Loucy (cell line): ENCODE results near the gene LHFPL3.
"Not testable (repeated sequence)": the region's sequence is repeated elsewhere in the genome, so short reads cannot be mapped to it uniquely, and the experiment has no call there.

Experiments
- H2AFZ ChIP-seq: fragments of 200-600 bp; sonication (generic); 2 replicates; pipeline ENCODE4 v1.6.0; 2016; ENCODE audit warnings: antibody characterized with exemption, mild to moderate bottlenecking, low read length, moderate library complexity
- H3F3A ChIP-seq: fragments of 200-600 bp; 2 replicates; pipeline ENCODE4 v1.6.0; 2016; ENCODE audit warnings: antibody characterized with exemption, low read depth, mild to moderate bottlenecking
- H3K27me3 ChIP-seq: fragments of 200-600 bp; sonication (generic); 2 replicates; pipeline ENCODE4 v1.6.1; 2014; ENCODE audit warnings: low read length, mild to moderate bottlenecking; ENCODE audit not compliant: insufficient read depth, poor library complexity, severe bottlenecking
- H3K36me3 ChIP-seq: fragments of 200-600 bp; sonication (generic); 2 replicates; pipeline ENCODE4 v1.6.1; 2016; ENCODE audit warnings: low read length; ENCODE audit not compliant: insufficient read depth
- H3K4me1 ChIP-seq: fragments of 200-600 bp; sonication (generic); 2 replicates; pipeline ENCODE4 v1.5.1; 2014; ENCODE audit warnings: low read length, mild to moderate bottlenecking; ENCODE audit not compliant: insufficient read depth, poor library complexity, severe bottlenecking
- H3K4me2 ChIP-seq: fragments of 200-600 bp; sonication (generic); 2 replicates; pipeline ENCODE4 v1.6.0; 2014; ENCODE audit warnings: antibody characterized with exemption, low read length, low read depth, mild to moderate bottlenecking; ENCODE audit not compliant: poor library complexity, severe bottlenecking
- H3K4me3 ChIP-seq: fragments of 200-600 bp; sonication (generic); 2 replicates; pipeline ENCODE4 v1.5.1; 2014; ENCODE audit warnings: low read length, mild to moderate bottlenecking, mixed read lengths; ENCODE audit not compliant: poor library complexity, severe bottlenecking
- H3K79me2 ChIP-seq: fragments of 200-600 bp; sonication (generic); 2 replicates; pipeline ENCODE4 v1.6.1; 2014; ENCODE audit warnings: low read length; ENCODE audit not compliant: insufficient read depth
- H3K9ac ChIP-seq: fragments of 200-600 bp; sonication (generic); 2 replicates; pipeline ENCODE4 v1.6.0; 2014; ENCODE audit warnings: mild to moderate bottlenecking, low read depth, low read length, moderate library complexity; ENCODE audit not compliant: poor library complexity, severe bottlenecking
- H3K9me2 ChIP-seq: fragments of 200-600 bp; sonication (generic); replicated peaks from 2 replicates; pipeline ENCODE4 v1.6.1; 2016; ENCODE audit warnings: low read depth, low read length, mixed read lengths
- H3K9me3 ChIP-seq: fragments of 200-600 bp; sonication (generic); 2 replicates; pipeline ENCODE4 v1.6.1; 2014; ENCODE audit warnings: mild to moderate bottlenecking, antibody characterized with exemption, low read length, low read depth; ENCODE audit not compliant: insufficient read depth
- H4K20me1 ChIP-seq: fragments of 200-600 bp; sonication (generic); 2 replicates; pipeline ENCODE4 v1.6.0; 2014; ENCODE audit warnings: antibody characterized with exemption, low read length, mild to moderate bottlenecking; ENCODE audit not compliant: insufficient read depth, poor library complexity, severe bottlenecking
- EZH2phosphoT487 ChIP-seq: fragments of 200-600 bp; IDR thresholded peaks from 2 replicates; pipeline ENCODE4 v1.6.1; 2018; ENCODE audit warnings: antibody characterized with exemption, mild to moderate bottlenecking, moderate library complexity, borderline replicate concordance
- TF ChIP-seq, protein P1 (sequence below): fragments of 200-600 bp; sonication (generic); conservative IDR thresholded peaks from 2 replicates; pipeline ENCODE4 v1.5.1; 2014; ENCODE audit warnings: mild to moderate bottlenecking, antibody characterized with exemption, low read length

Gene LHFPL3

DNA sequence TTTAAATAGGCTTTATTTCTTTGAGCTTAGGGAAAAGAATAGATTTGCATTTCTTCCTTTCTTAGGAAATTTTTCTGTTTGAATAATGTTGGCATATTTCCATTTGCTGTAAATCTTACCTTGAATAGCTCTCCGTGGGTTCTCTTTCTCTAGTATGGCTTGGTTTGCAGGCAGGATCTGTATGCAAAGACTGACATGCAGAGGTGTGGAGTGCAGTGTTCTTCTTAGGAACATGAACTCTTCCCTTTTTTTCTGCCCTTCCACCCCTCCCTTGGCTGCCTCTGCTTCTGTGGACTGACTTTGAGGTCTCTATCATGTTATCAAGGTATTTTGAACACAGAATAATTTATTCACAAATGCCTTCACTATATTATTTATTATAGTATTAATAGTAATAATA, 222.8 kb downstream of the LHFPL3 start:
- Histone ChIP-seq H3K79me2 (no peaks in the 10 kb centered on the region), H3F3A (no peaks in the 10 kb centered on the region), H3K9me2 (no peaks in the 10 kb centered on the region), H4K20me1 (no peaks in the 10 kb centered on the region), H2AFZ (no peak overlapping the region), H3K4me1 (no peaks in the 10 kb centered on the region), H3K4me2 (no peak overlapping the region), H3K27me3 (no peaks in the 10 kb centered on the region), H3K4me3 (no peak overlapping the region), H3K9me3 (no peaks in the 10 kb centered on the region), H3K36me3 (no peaks in the 10 kb centered on the region), H3K9ac (no peak overlapping the region)
- TF ChIP-seq EZH2phosphoT487 = no peak
- TF ChIP-seq, protein P1, sequence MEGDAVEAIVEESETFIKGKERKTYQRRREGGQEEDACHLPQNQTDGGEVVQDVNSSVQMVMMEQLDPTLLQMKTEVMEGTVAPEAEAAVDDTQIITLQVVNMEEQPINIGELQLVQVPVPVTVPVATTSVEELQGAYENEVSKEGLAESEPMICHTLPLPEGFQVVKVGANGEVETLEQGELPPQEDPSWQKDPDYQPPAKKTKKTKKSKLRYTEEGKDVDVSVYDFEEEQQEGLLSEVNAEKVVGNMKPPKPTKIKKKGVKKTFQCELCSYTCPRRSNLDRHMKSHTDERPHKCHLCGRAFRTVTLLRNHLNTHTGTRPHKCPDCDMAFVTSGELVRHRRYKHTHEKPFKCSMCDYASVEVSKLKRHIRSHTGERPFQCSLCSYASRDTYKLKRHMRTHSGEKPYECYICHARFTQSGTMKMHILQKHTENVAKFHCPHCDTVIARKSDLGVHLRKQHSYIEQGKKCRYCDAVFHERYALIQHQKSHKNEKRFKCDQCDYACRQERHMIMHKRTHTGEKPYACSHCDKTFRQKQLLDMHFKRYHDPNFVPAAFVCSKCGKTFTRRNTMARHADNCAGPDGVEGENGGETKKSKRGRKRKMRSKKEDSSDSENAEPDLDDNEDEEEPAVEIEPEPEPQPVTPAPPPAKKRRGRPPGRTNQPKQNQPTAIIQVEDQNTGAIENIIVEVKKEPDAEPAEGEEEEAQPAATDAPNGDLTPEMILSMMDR = no peak

GRCh38 chr7:104552102-104552501, 223.7 kb downstream of the LHFPL3 start:
- Histone ChIP-seq H2AFZ (no peak overlapping the region), H3K79me2 (no peaks in the 10 kb centered on the region), H3K9me2 (no peaks in the 10 kb centered on the region), H3K9me3 (no peaks in the 10 kb centered on the region), H4K20me1 (no peaks in the 10 kb centered on the region), H3K27me3 (no peaks in the 10 kb centered on the region), H3K9ac (no peak overlapping the region), H3K36me3 (no peaks in the 10 kb centered on the region), H3F3A (no peaks in the 10 kb centered on the region), H3K4me2 (no peak overlapping the region), H3K4me3 (no peak overlapping the region), H3K4me1 (no peaks in the 10 kb centered on the region)
- TF ChIP-seq, protein P1 = no peak
- no peak for TF ChIP-seq EZH2phosphoT487

DNA sequence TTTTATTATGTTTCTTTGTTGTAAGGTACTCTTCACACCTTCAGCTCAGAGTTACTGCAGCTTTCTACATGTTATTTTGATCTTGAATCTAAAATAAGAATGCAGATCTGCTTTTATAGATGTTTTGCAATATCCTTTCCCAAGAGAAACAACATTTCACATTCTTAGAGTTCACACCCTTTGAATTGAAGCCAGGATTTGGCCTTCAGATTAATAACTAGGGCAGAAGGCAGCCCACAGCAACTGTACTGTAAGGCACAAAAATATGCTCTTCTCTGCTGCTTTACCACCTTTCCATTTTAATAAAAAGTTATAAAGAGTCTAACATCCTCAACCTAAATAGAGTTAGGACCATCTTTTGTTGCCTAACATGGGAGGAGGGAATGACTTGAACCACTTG, 224.7 kb downstream of the LHFPL3 start:
- Histone ChIP-seq H3K79me2 (no peaks in the 10 kb centered on the region), H3K4me2 (no peak overlapping the region), H3F3A (no peaks in the 10 kb centered on the region), H3K4me3 (no peak overlapping the region), H3K36me3 (no peaks in the 10 kb centered on the region), H3K9me3 (no peaks in the 10 kb centered on the region), H3K9me2 (no peaks in the 10 kb centered on the region), H2AFZ (no peak overlapping the region), H3K4me1 (no peaks in the 10 kb centered on the region), H4K20me1 (no peaks in the 10 kb centered on the region), H3K9ac (no peak overlapping the region), H3K27me3 (no peaks in the 10 kb centered on the region)
- TF ChIP-seq, protein P1 = no peak
- TF ChIP-seq EZH2phosphoT487 = no peak

GRCh38 chr7:104563350-104563901, 235.0 kb downstream of the LHFPL3 start:
- not testable (repeated sequence) for H3K9me2 ChIP-seq, H3K4me2 ChIP-seq, H3K4me3 ChIP-seq, H3K79me2 ChIP-seq, H3K9me3 ChIP-seq, H2AFZ ChIP-seq, H3F3A ChIP-seq, H3K27me3 ChIP-seq, H4K20me1 ChIP-seq, H3K9ac ChIP-seq, H3K36me3 ChIP-seq, H3K4me1 ChIP-seq
